ENCODE measurements around the gene MISP3.

MISP3 gene

GRCh38 chr19:14056069-14056666 is 16.4 kb upstream of the MISP3 start:
- Mint-ChIP-seq H3K27me3 (ENCODE audit: low read depth) (peaks cover 50% of the 10 kb centered on the region), H3K36me3 (ENCODE audit: low read depth) (peaks cover 14% of the 10 kb centered on the region), H3K27ac (no peak overlapping the region), H3K4me3 (peak overlapping the region; percentile 5 to 81 (median 77)), H3K4me1 (peaks cover 4% of the 10 kb centered on the region), H3K9me3 (peaks cover 3% of the 10 kb centered on the region)
- TF ChIP-seq CTCF (IDR thresholded peaks at IDR 0.05; ENCODE audit: unreplicated experiment in 3 of 3) = no peak

GRCh38 chr19:14056741-14057356 is 15.7 kb upstream of the MISP3 start:
- H3K9me3 Mint-ChIP-seq = peaks cover 3% of the 10 kb centered on the region
- H3K4me1 Mint-ChIP-seq = peaks cover 4% of the 10 kb centered on the region
- peaks cover 52% of the 10 kb centered on the region for H3K27me3 Mint-ChIP-seq (ENCODE audit: low read depth)
- no peak overlapping the region for H3K27ac Mint-ChIP-seq
- TF ChIP-seq CTCF (IDR thresholded peaks at IDR 0.05; ENCODE audit: unreplicated experiment in 3 of 3) = no peak
- peak overlapping the region; percentile 77 to 81 (median 81) for H3K4me3 Mint-ChIP-seq
- H3K36me3 Mint-ChIP-seq (ENCODE audit: low read depth) = peaks cover 14% of the 10 kb centered on the region

- H3K27me3 Mint-ChIP-seq (ENCODE audit: low read depth) = peaks cover 52% of the 10 kb centered on the region
- H3K4me3 Mint-ChIP-seq = peak overlapping the region; percentile 64 to 85 (median 84)
- H3K27ac Mint-ChIP-seq = no peak overlapping the region
- H3K36me3 Mint-ChIP-seq (ENCODE audit: low read depth) = peaks cover 9% of the 10 kb centered on the region
- TF ChIP-seq CTCF (IDR thresholded peaks at IDR 0.05; ENCODE audit: unreplicated experiment in 3 of 3) = no peak
- peaks cover 4% of the 10 kb centered on the region for H3K4me1 Mint-ChIP-seq
- H3K9me3 Mint-ChIP-seq = no peaks in the 10 kb centered on the region
These were observed 14.1 kb upstream of the MISP3 start for GRCh38 chr19:14058182-14059092.

- peaks cover 48% of the 10 kb centered on the region for H3K27me3 Mint-ChIP-seq (ENCODE audit: low read depth)
- no peak overlapping the region for H3K27ac Mint-ChIP-seq
- peak overlapping the region; percentile 64 to 85 (median 84) for H3K4me3 Mint-ChIP-seq
- peak; percentile 42 to 54 (median 51) for TF ChIP-seq CTCF (IDR thresholded peaks at IDR 0.05; ENCODE audit: unreplicated experiment in 3 of 3)
- H3K9me3 Mint-ChIP-seq = no peaks in the 10 kb centered on the region
- H3K4me1 Mint-ChIP-seq = peaks cover 4% of the 10 kb centered on the region
- H3K36me3 Mint-ChIP-seq (ENCODE audit: low read depth) = peaks cover 5% of the 10 kb centered on the region
These were observed 13.5 kb upstream of the MISP3 start for GRCh38 chr19:14059093-14059480.

GRCh38 chr19:14059652-14060155 is 12.9 kb upstream of the MISP3 start:
- Mint-ChIP-seq H3K4me3 (peak overlapping the region; percentile 46 to 65 (median 62)), H3K27me3 (ENCODE audit: low read depth) (peaks cover 47% of the 10 kb centered on the region), H3K36me3 (ENCODE audit: low read depth) (peaks cover 3% of the 10 kb centered on the region), H3K27ac (peak overlapping the region in 1 of 3 experiments; percentile 20), H3K4me1 (peaks cover 4% of the 10 kb centered on the region), H3K9me3 (no peaks in the 10 kb centered on the region)
- TF ChIP-seq CTCF (IDR thresholded peaks at IDR 0.05; ENCODE audit: unreplicated experiment in 3 of 3) = no peak

Measured in nephron (organoid).